Measurements from ENCODE around the gene PTGES.

The PTGES gene

GRCh38 chr9:129716091-129716490 is 36.8 kb downstream of the PTGES start:
- DNase-seq = no peak

DNA sequence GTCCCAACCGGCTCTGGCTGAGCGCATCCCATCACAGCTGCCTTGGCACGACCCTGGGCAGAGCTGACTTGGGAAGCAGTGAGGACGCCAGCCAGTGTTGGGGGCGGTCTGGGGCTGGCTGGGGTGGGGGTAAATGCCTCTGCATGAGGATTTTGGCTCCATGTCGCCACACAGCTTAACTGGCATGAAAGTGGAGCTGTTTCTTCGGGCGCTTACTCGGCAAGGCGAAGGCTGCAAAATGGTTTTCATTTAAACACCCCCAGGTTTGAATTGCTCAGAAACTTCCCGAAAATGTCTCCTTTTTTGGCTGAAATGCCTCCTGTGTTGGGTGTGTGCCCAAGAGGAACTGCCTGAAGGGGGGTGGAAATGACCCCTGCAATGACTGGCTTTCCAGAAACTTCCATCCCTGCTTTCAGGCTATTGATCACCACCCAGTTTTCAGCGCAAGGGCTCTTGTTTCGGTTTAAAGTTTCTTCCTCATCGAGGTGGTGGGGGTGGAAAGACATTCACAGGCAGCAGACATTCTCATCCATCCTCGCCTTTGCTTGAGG is 38.3 kb downstream of the PTGES start:
- DNase-seq = no peak

- DNase-seq = no peak
Observed at GRCh38 chr9:129713402-129713679, 39.5 kb downstream of the PTGES start.

GRCh38 chr9:129712634-129713401 is 40.0 kb downstream of the PTGES start:
- DNase-seq = peak; percentile 52

GRCh38 chr9:129710169-129710453 is 42.7 kb downstream of the PTGES start:
- no peak for DNase-seq

GRCh38 chr9:129709438-129710168 is 43.2 kb downstream of the PTGES start:
- no peak for DNase-seq

- DNase-seq = no peak
Observed at GRCh38 chr9:129708793-129709192, 44.0 kb downstream of the PTGES start.

DNA sequence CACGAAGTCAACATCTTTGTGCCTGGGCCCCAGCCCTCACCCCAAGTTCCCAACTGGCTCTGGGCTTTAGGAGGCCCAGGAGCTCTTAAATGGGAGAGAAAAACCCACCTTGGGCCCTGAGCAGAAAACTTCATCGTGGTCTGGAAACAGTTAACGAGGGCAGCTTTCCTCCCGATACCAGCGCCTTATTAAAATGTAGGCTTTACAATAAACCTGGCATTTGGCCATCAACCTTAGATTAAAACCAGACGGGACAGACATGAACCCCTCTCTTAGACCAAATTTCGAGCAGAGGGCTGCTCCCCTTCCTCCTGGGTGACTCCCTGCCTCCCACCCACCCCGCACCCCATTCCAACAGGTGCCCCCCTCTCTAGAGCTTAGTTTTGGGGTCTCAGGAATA is 48.0 kb downstream of the PTGES start:
- no peak for DNase-seq

GRCh38 chr9:129703667-129704355 is 49.0 kb downstream of the PTGES start:
- peak; percentile 67 for DNase-seq

DNA sequence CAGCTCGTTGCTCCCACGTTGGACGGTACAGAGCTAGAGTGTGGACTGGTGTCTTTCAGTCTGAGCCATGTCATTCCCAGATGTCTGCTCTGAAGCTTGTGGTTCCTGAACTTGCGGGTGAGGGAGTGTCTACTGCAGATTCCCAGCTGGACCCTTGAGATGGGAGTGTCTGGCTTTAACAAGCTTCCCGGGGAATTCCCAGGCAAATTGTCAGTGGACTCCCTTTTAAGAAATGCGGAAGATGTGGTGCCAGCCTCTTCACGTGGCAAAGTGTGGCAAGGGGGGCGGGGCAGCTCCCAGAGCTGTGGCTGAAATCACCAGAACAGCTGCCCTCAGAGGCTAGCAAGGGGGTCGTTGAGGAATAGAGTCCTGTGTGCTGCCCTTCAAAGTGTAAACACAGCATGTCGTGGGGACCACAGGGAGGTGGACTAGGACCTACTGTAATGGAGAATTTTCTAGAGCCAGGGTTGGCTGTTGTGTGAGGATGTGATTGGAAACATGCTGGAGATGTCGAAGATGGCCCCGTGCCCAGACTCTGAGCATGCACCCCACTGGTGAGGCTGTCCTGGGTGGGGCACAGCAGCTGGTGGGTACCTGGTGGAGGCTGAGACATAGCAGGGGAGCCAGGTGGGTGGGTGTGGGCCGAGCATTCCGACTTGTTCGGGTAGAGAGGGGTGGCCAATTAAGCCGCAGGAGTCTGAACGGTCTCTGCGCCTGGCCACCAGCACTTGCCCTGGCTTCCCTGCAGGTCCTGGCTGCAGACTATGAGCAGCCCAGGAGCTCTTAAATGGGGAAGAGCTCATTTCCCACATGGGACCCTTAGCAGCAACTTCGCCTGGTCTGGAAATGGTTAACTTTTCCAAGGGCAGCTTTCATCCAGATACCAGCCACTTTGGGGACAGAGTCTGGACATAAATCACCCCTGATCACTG is 50.0 kb downstream of the PTGES start:
- DNase-seq = peak; percentile 78

DNA sequence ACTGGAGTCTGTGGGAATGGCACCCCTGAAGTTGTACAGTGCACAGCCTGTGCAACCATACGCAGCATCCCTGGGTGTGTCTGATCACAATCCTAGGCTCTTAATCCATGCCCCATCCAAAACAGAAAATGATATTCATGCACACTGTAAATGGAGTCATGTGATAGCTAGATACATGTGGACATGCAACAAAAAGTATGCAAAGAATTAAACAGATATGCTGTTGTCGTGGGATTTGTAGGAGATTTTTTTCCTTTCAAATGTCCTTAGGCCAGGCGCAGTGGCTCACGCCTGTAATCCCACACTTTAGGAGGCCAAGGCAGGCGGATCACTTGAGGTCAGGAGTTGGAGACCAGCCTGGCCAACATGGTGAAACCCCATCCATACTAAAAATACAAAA is 51.3 kb downstream of the PTGES start:
- DNase-seq = no peak

- DNase-seq = no peak
Observed at GRCh38 chr9:129701054-129701453, 51.8 kb downstream of the PTGES start.

DNA sequence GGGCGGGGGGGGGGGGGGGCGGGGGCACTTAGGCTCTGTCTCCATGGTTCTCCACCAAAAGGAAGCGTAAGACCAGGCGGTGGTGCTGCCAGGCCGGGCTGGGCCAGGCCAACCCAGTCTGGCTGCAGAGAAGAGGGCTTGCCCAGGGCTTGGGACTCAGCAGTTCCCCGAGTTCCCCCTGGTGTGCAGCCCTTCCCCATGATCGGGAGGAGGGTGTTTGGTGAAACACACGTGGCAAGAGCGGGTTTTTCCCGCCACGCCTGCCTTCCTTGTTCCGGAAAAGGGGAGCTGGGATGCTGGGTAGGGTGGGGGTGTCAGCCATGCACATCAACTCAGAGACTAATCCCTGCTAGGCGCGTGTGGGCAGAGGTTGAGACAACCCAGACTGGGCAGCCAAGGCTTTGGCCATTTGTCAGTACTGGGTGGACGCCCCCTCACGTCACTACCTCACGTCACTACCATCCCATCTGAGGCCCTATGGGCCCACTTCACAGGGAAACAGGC is 54.5 kb downstream of the PTGES start:
- no peak for DNase-seq

DNA sequence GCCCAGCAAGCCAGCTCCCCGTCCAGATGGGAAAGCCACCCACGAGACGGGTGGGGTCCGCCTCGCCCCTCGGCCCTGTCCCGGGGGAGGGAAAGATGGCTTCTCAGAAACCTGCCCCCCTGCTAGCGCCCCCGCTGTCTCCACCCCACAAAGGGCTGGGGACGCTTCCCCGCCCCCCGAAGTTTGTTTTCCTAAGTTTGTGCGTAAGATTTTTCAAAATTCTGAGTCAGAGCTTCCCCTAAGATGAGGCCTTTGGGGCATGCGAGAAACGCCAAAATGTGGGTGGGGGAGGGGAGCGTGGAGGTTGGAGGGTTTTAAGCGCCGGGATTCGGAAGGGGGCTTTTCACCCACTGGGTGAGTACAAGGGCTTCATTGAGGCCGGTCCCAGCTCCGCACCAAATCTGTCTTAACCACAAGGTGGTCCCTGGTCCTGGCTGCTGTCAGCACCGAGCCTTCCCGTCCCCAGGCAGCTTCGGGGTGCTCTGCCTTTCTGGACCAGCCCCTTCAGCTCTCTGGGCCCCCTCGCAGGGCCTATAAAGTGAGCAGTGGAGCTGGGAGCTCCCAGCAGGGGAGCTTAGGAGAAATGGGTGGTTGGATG is 55.1 kb downstream of the PTGES start:
- DNase-seq = peak; percentile 46

- no peak for DNase-seq
Observed at GRCh38 chr9:129696944-129697655, 55.7 kb downstream of the PTGES start.

GRCh38 chr9:129695870-129696269 is 57.0 kb downstream of the PTGES start:
- no peak for DNase-seq

DNA sequence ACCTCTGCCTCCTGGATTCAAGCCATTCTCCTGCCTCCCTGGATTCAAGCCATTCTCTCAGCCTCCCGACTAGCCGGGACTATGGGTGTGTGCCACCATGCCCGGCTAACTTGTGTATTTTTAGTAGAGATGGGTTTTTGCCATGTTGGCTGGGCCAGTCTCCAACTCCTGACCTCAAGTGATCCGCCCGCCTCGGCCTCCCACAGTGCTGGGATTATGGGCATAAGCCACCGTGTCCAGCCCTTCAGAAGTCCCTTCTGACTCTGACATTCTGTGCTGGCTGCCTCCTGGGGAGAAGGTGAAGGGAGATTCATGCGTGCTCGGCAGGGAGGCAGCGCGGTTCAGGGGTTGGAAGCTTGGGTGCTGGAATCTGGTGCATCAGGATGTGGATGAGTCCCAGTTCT is 58.6 kb downstream of the PTGES start:
- DNase-seq = no peak

DNA sequence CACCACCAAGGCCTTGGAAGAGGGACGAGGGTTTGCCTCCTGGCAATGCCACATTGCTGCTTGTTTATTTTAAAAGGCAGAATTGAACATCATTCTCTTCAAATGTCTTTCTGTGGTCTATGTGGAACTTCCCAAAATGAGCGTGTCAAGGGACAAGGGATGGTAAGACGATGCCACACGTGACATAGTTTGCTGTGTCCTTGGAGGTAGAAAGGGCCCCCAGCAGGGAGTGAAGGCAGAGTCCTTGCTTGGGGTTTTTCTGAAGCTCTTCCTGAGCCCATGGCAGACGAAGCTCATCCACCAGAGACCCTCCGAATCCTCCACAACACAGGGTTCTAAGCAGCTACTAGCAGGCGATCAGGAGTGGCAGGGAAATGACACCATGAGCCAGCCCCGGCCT is 59.1 kb downstream of the PTGES start:
- DNase-seq = no peak

DNA sequence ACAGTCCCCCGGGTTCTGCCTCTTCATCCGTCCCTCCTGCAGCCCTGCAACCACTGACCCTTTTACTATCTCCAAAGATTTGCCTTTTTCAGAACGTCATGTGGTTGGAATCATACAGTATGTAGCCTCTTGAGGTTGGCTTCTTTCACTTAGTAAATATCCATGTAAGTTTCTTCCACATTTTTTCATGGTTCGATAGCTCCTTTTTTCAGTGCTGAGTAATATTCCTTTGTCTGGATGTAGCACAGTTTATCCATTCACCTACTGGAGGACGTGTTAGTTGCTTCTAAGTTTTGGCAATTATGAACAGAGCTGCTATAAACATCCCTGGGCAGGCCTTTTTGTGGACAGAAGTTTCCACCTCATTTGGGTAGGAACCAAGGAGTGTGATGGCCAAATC is 60.3 kb downstream of the PTGES start:
- no peak for DNase-seq

Data from amniotic stem cell (primary cell).